ENCODE measurements around the gene BRD7.

GRCh38 chr16:50336884-50337283 is 31.9 kb downstream of the BRD7 start:
- TF ChIP-seq EZH2 (IDR thresholded peaks at IDR 0.05; ENCODE audit: borderline replicate concordance): no peak
- no peak for TF ChIP-seq CTCF (IDR thresholded peaks at IDR 0.05; ENCODE audit: poor library complexity)
